IMR-90 (cell line): ENCODE data around the gene HIGD2A.

Experiments used
- BHLHE40 ChIP-seq: fragments of 150-350 bp; IDR thresholded peaks from 2 replicates; pipeline ENCODE4 v1.6.1; 2016; ENCODE audit warnings: mild to moderate bottlenecking, low read depth, low read length
- CEBPB ChIP-seq: IDR thresholded peaks from 2 replicates; pipeline ENCODE4 v1.6.1; 2012; ENCODE audit warnings: low read depth, low read length, improper control_type of control experiment
- CHD1 ChIP-seq: IDR thresholded peaks from 2 replicates; pipeline ENCODE4 v1.6.1; 2012; ENCODE audit warnings: low read depth, low read length, improper control_type of control experiment
- CTCF ChIP-seq: conservative IDR thresholded peaks from 2 replicates; pipeline ENCODE4 v1.5.1; 2012; ENCODE audit warnings: mild to moderate bottlenecking, low read depth, low read length, improper control_type of control experiment
- ELK1 ChIP-seq: fragments of 150-350 bp; IDR thresholded peaks from 2 replicates; pipeline ENCODE4 v1.6.1; 2016; ENCODE audit warnings: low read depth, mild to moderate bottlenecking, low read length, moderate library complexity, borderline replicate concordance
- MAFK ChIP-seq: IDR thresholded peaks from 2 replicates; pipeline ENCODE4 v1.6.1; 2012; ENCODE audit warnings: low read depth, low read length, improper control_type of control experiment
- MAZ ChIP-seq: IDR thresholded peaks from 2 replicates; pipeline ENCODE4 v1.6.1; 2012; ENCODE audit warnings: low read depth, mild to moderate bottlenecking, low read length, improper control_type of control experiment, moderate library complexity, borderline replicate concordance
- MXI1 ChIP-seq: IDR thresholded peaks from 2 replicates; pipeline ENCODE4 v1.6.1; 2012; ENCODE audit warnings: low read depth, mild to moderate bottlenecking, low read length, moderate library complexity, borderline replicate concordance
- POLR2A ChIP-seq: IDR thresholded peaks from 2 replicates; pipeline ENCODE4 v1.6.1; 2012; ENCODE audit warnings: mild to moderate bottlenecking, low read depth, low read length
- RAD21 ChIP-seq: IDR thresholded peaks from 2 replicates; pipeline ENCODE4 v1.6.1; 2012; ENCODE audit warnings: low read length, improper control_type of control experiment
- RCOR1 ChIP-seq: IDR thresholded peaks from 2 replicates; pipeline ENCODE4 v1.6.1; 2012; ENCODE audit warnings: mild to moderate bottlenecking, low read length, improper control_type of control experiment; ENCODE audit not compliant: insufficient replicate concordance
- RFX5 ChIP-seq: IDR thresholded peaks from 2 replicates; pipeline ENCODE4 v1.8.0; 2012; ENCODE audit warnings: low read depth, mild to moderate bottlenecking, low read length, moderate library complexity
- SMC3 ChIP-seq: fragments of 150-350 bp; IDR thresholded peaks from 2 replicates; pipeline ENCODE4 v1.6.1; 2016; ENCODE audit warnings: low read depth, mild to moderate bottlenecking, antibody characterized with exemption, low read length, moderate library complexity
- TF ChIP-seq, protein P1 (sequence below): fragments of 150-350 bp; IDR thresholded peaks from 2 replicates; pipeline ENCODE4 v1.6.1; 2017; ENCODE audit warnings: mild to moderate bottlenecking, antibody characterized with exemption, low read length, low read depth

DNA sequence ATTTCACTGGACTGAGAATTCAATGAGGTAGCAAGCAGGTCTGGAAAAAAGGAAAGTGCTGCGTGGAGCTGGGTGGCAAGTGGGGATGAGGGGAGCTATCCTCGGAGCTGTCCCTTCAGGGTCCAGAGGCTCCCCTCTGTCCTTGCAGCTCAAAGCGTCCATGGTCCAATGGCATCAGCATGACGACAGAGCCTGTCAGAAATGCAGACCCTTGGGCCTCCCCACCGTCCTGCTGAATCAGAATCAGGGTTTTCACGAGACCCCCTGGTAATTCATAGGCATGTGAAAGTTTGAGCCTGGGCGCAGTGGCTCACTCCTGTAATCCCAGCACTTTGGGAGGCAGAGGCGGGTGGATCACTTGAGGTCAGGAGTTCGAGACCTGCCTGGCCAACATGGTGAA lies 5.5 kb downstream of the HIGD2A start:
- TF ChIP-seq POLR2A = no peak
- TF ChIP-seq, protein P1, sequence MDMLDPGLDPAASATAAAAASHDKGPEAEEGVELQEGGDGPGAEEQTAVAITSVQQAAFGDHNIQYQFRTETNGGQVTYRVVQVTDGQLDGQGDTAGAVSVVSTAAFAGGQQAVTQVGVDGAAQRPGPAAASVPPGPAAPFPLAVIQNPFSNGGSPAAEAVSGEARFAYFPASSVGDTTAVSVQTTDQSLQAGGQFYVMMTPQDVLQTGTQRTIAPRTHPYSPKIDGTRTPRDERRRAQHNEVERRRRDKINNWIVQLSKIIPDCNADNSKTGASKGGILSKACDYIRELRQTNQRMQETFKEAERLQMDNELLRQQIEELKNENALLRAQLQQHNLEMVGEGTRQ = no peak
- no peak for TF ChIP-seq CTCF
- no peak for TF ChIP-seq RCOR1
- no peak for TF ChIP-seq ELK1
- TF ChIP-seq RAD21 = no peak
- no peak for TF ChIP-seq SMC3
- TF ChIP-seq RFX5 = no peak
- TF ChIP-seq MXI1 = no peak
- no peak for TF ChIP-seq CHD1
- no peak for TF ChIP-seq BHLHE40
- TF ChIP-seq MAZ = no peak
- TF ChIP-seq MAFK = no peak
- TF ChIP-seq CEBPB = no peak
